ENCODE data around the gene TMEM209.

DNA sequence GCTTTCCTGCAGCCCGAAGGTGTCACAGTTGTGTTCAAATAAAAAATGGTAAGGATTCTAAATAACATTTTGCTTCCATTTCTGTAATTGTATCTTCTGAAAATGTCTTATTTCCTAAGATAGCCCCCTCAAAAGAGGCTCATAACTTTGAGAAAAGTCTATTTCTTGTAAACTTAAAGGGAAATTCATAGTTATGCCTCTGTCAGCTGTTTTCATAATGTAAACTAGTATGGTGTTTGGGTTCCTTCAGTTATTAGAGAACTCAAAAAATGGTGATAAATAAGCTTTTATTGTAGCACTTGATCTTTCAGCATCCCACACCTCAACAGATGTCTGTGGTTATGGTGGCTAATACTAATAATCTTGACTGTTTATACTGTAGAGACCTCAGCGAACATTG lies 77.8 kb downstream of the TMEM209 start:
- TF ChIP-seq CTCF (IDR thresholded peaks at IDR 0.05; ENCODE audit: insufficient read depth, low read length, poor library complexity, severe bottlenecking) (no peak), EZH2phosphoT487 (conservative IDR thresholded peaks at IDR 0.05; ENCODE audit: low read length) (no peak)

All from SU-DHL-6 (cell line).